ENCODE results near the gene SLC38A2. TPM values are rescaled to one million over a fixed set of nuclear protein-coding genes. Genes with fewer than 3 reads are reported as not detected.

The SLC38A2 gene
- polyA plus RNA-seq, 1 donor from 2014 or later, result 143 TPM

- no peak overlapping the region for H3K4me2 ChIP-seq (ENCODE audit: low read length)
- no peak overlapping the region for H3K9ac ChIP-seq (ENCODE audit: low read length)
- no peak overlapping the region for H2AFZ ChIP-seq (ENCODE audit: low read depth, low read length)
Measured at GRCh38 chr12:46388427-46389021, 16.0 kb upstream of the SLC38A2 start.

GRCh38 chr12:46387670-46388069, 15.1 kb upstream of the SLC38A2 start:
- no peak for TF ChIP-seq EZH2 (IDR thresholded peaks at IDR 0.05; ENCODE audit: borderline replicate concordance, insufficient read depth, low read length, poor library complexity, severe bottlenecking)
- TF ChIP-seq EP300 (conservative IDR thresholded peaks at IDR 0.05; ENCODE audit: poor library complexity, severe bottlenecking), result no peak
- no peak for TF ChIP-seq CTCF (IDR thresholded peaks at IDR 0.05; ENCODE audit: poor library complexity, severe bottlenecking)
- TF ChIP-seq SMC3 (conservative IDR thresholded peaks at IDR 0.05; ENCODE audit: poor library complexity), result no peak
- no peak for TF ChIP-seq MXI1 (conservative IDR thresholded peaks at IDR 0.05; ENCODE audit: poor library complexity, severe bottlenecking)
- TF ChIP-seq RAD21 (conservative IDR thresholded peaks at IDR 0.05), result no peak
- no peak for TF ChIP-seq POLR2AphosphoS5 (IDR thresholded peaks at IDR 0.05)
- TF ChIP-seq REST (IDR thresholded peaks at IDR 0.05; ENCODE audit: borderline replicate concordance), result no peak
- TF ChIP-seq TAF1 (IDR thresholded peaks at IDR 0.05; ENCODE audit: low read depth), result no peak
- H3K4me2 ChIP-seq (ENCODE audit: low read length), result no peak overlapping the region

More at GRCh38 chr12:46388427-46389021, 16.0 kb upstream of the SLC38A2 start:
- H3K27me3 ChIP-seq (ENCODE audit: insufficient read depth, low read depth, low read length), result no peaks in the 10 kb centered on the region
- no peaks in the 10 kb centered on the region for H3K9me2 ChIP-seq (ENCODE audit: insufficient read depth, low read length)
- no peaks in the 10 kb centered on the region for H3K36me3 ChIP-seq (ENCODE audit: insufficient read depth, low read length)
- no peaks in the 10 kb centered on the region for H3K9me3 ChIP-seq (ENCODE audit: low read length)
- no peak overlapping the region for H3K4me3 ChIP-seq (ENCODE audit: low read length)
- H3K79me2 ChIP-seq (replicated peaks; ENCODE audit: insufficient read depth, low read length), result no peaks in the 10 kb centered on the region
- peaks cover 4% of the 10 kb centered on the region for H3F3A ChIP-seq (ENCODE audit: insufficient read depth, low read length, poor library complexity, severe bottlenecking)
- no peaks in the 10 kb centered on the region for H4K20me1 ChIP-seq (ENCODE audit: insufficient read depth)
- no peak overlapping the region for H3K27ac ChIP-seq (ENCODE audit: low read length)
- TF ChIP-seq REST (IDR thresholded peaks at IDR 0.05; ENCODE audit: borderline replicate concordance), result no peak
- TF ChIP-seq TAF1 (IDR thresholded peaks at IDR 0.05; ENCODE audit: low read depth), result no peak
- TF ChIP-seq RAD21 (conservative IDR thresholded peaks at IDR 0.05), result no peak
- no peak for TF ChIP-seq SMC3 (conservative IDR thresholded peaks at IDR 0.05; ENCODE audit: poor library complexity)
- no peak for TF ChIP-seq EP300 (conservative IDR thresholded peaks at IDR 0.05; ENCODE audit: poor library complexity, severe bottlenecking)
- no peak for TF ChIP-seq MXI1 (conservative IDR thresholded peaks at IDR 0.05; ENCODE audit: poor library complexity, severe bottlenecking)
- no peak for TF ChIP-seq EZH2 (IDR thresholded peaks at IDR 0.05; ENCODE audit: borderline replicate concordance, insufficient read depth, low read length, poor library complexity, severe bottlenecking)

More at GRCh38 chr12:46387670-46388069, 15.1 kb upstream of the SLC38A2 start:
- peaks cover 4% of the 10 kb centered on the region for H3F3A ChIP-seq (ENCODE audit: insufficient read depth, low read length, poor library complexity, severe bottlenecking)
- no peaks in the 10 kb centered on the region for H3K79me2 ChIP-seq (replicated peaks; ENCODE audit: insufficient read depth, low read length)
- H3K4me3 ChIP-seq (ENCODE audit: low read length), result no peak overlapping the region
- no peak overlapping the region for H3K27ac ChIP-seq (ENCODE audit: low read length)
- no peaks in the 10 kb centered on the region for H4K20me1 ChIP-seq (ENCODE audit: insufficient read depth)
- no peaks in the 10 kb centered on the region for H3K9me2 ChIP-seq (ENCODE audit: insufficient read depth, low read length)
- no peaks in the 10 kb centered on the region for H3K9me3 ChIP-seq (ENCODE audit: low read length)
- no peak overlapping the region for H2AFZ ChIP-seq (ENCODE audit: low read depth, low read length)
- H3K27me3 ChIP-seq (ENCODE audit: insufficient read depth, low read depth, low read length), result no peaks in the 10 kb centered on the region
- no peaks in the 10 kb centered on the region for H3K36me3 ChIP-seq (ENCODE audit: insufficient read depth, low read length)
- H3K9ac ChIP-seq (ENCODE audit: low read length), result no peak overlapping the region
